ENCODE measurements around the gene CNN3.
"Not testable (repeated sequence)": the region's sequence is repeated elsewhere in the genome, so short reads cannot be mapped to it uniquely, and the experiment has no call there.

The CNN3 gene

GRCh38 chr1:94949681-94950661 is 23.1 kb upstream of the CNN3 start:
- DNase-seq = peak; percentile 84

- no peak for DNase-seq
Observed at GRCh38 chr1:94947437-94947836, 20.5 kb upstream of the CNN3 start.

GRCh38 chr1:94946886-94947285 is 20.0 kb upstream of the CNN3 start:
- DNase-seq = no peak

- DNase-seq = no peak
Observed at GRCh38 chr1:94942171-94943128, 15.5 kb upstream of the CNN3 start.

- not testable (repeated sequence) for DNase-seq
Observed at GRCh38 chr1:94941480-94941879, 14.6 kb upstream of the CNN3 start.

- DNase-seq = no peak
Observed at GRCh38 chr1:94940738-94941137, 13.8 kb upstream of the CNN3 start.

GRCh38 chr1:94937820-94938219 is 10.9 kb upstream of the CNN3 start:
- no peak for DNase-seq

- DNase-seq = no peak
Observed at GRCh38 chr1:94936861-94937620, 10.1 kb upstream of the CNN3 start.

GRCh38 chr1:94935476-94935875 is 8.6 kb upstream of the CNN3 start:
- DNase-seq = no peak

GRCh38 chr1:94935034-94935433 is 8.1 kb upstream of the CNN3 start:
- DNase-seq = no peak

GRCh38 chr1:94934551-94934950 is 7.6 kb upstream of the CNN3 start:
- DNase-seq = no peak

GRCh38 chr1:94931254-94931841 is 4.4 kb upstream of the CNN3 start:
- no peak for DNase-seq

GRCh38 chr1:94929351-94930217 is 2.7 kb upstream of the CNN3 start:
- DNase-seq = no peak

- no peak for DNase-seq
Observed at GRCh38 chr1:94928293-94928939, 1.5 kb upstream of the CNN3 start.

- DNase-seq = no peak
Observed at GRCh38 chr1:94927405-94928175, 680 bp upstream of the CNN3 start.

- DNase-seq = peak; percentile 46
Observed at GRCh38 chr1:94926126-94926914, 590 bp downstream of the CNN3 start.

GRCh38 chr1:94925561-94926125 is 1.3 kb downstream of the CNN3 start:
- DNase-seq = peak; percentile 74

GRCh38 chr1:94925004-94925403 is 1.9 kb downstream of the CNN3 start:
- no peak for DNase-seq
